Common myeloid progenitor, CD34-positive (primary cell): ENCODE results near the gene GFPT1.
A peak's percentile ranks its signal among the peaks of the same experiment; 100 is the strongest.

Experiments
- CTCF ChIA-PET: fragments of 350-600 bp; sonication (Branson Sonifier 250); formaldehyde crosslinking; loops from one replicate; lab custom pipeline; 2021; ENCODE audit warnings: antibody characterized with exemption; lab: Charles Lee
- POLR2A ChIA-PET: fragments of 350-600 bp; sonication (Branson Sonifier 250); formaldehyde crosslinking; loops from one replicate; lab custom pipeline; 2021; ENCODE audit warnings: antibody characterized with exemption; lab: Charles Lee
- DNase-seq, 3 donors: peaks; one replicate each; pipeline versions ENCODE4 v3.0.0 to v3.0.0-alpha.2; 2013
- H3K27ac ChIP-seq, 2 experiments: 1 replicate in 1 of 2; 2 replicates in 1 of 2; pipeline ENCODE4 v1.7.0; 2013; ENCODE audit warnings: inconsistent platforms in 2 of 2, low read length in 2 of 2, mild to moderate bottlenecking in 2 of 2, low read depth in 1 of 2, moderate library complexity in 1 of 2; ENCODE audit not compliant: severe bottlenecking in 2 of 2, insufficient read depth in 1 of 2, poor library complexity in 1 of 2
- H3K27me3 ChIP-seq, 5 experiments: replicated peaks in 2 of 5; 1 replicate in 3 of 5; 2 replicates in 2 of 5; pipeline versions ENCODE4 v1.6.1 to v1.7.0; 2013; ENCODE audit warnings: low read length in 4 of 5, mild to moderate bottlenecking in 2 of 5, moderate library complexity in 2 of 5, inconsistent platforms in 1 of 5; ENCODE audit not compliant: insufficient read depth in 5 of 5, control insufficient read depth in 4 of 5
- H3K36me3 ChIP-seq, 4 experiments: 1 replicate in 2 of 4; 2 replicates in 2 of 4; pipeline versions ENCODE4 v1.6.1 to v1.7.0; 2013; ENCODE audit warnings: low read length in 3 of 4, control low read depth in 1 of 4, mild to moderate bottlenecking in 1 of 4; ENCODE audit not compliant: control insufficient read depth in 4 of 4, insufficient read depth in 4 of 4
- H3K4me1 ChIP-seq, 4 experiments: 1 replicate in 3 of 4; 2 replicates in 1 of 4; pipeline versions ENCODE4 v1.6.1 to v1.7.1; 2013; ENCODE audit warnings: low read length in 3 of 4, mild to moderate bottlenecking in 3 of 4, control low read depth in 1 of 4, inconsistent platforms in 1 of 4, moderate library complexity in 1 of 4; ENCODE audit not compliant: control insufficient read depth in 4 of 4, insufficient read depth in 4 of 4; ENCODE audit errors: control extremely low read depth in 1 of 4
- H3K4me3 ChIP-seq, 7 experiments: 1 replicate in 4 of 7; 2 replicates in 3 of 7; pipeline versions ENCODE4 v1.5.1 to v1.7.0; 2013; ENCODE audit warnings: mild to moderate bottlenecking in 7 of 7, low read length in 6 of 7, moderate library complexity in 6 of 7, inconsistent platforms in 2 of 7, low read depth in 2 of 7, control low read depth in 1 of 7; ENCODE audit not compliant: insufficient read depth in 4 of 7, control insufficient read depth in 1 of 7; ENCODE audit errors: extremely low read depth in 1 of 7
- H3K9me3 ChIP-seq, 5 experiments: 1 replicate in 4 of 5; 2 replicates in 1 of 5; pipeline versions ENCODE4 v1.6.1 to v1.7.1; 2013; ENCODE audit warnings: low read length in 4 of 5, mild to moderate bottlenecking in 2 of 5, inconsistent platforms in 1 of 5, low read depth in 1 of 5, moderate library complexity in 1 of 5; ENCODE audit not compliant: control insufficient read depth in 4 of 5, insufficient read depth in 2 of 5; ENCODE audit errors: control extremely low read depth in 1 of 5
- WGBS: methylation state at CpG from one replicate; pipeline ENCODE4 v1.1.5; 2013; ENCODE audit not compliant: insufficient coverage; 5-methylcytosine and 5-hydroxymethylcytosine counted together

GFPT1 gene

DNA sequence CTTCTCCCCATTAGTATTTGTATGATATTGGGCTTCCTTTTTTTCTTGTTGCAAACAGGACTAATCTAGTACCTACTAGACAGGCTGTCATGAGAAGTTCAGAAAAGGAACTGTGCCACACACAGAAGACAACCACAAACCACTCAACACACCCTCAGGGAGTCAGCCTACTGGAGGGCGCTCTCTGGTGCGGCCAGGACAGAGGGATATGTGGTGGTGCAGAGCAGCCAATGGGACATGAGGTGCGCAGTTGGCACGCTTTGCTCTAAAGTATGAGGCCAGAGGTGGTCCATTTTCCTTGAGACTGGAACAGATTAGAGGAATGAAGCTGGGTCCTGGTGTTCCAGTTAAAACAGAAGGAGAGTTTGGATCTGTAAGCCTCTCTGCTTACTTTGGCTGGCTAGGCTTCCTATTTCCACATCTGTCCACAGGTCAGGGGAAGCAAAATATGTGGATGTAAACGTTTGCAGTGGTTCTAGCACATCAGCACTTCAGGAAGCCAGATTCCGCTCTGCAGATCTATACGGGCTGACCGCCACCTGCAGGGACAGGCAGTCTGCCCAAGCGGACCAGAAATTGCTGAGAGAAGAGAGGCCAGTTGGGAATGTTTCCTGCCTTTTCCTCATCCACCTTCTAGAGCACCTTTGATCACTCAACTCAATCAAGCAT, 114.1 kb downstream of the GFPT1 start:
- Histone ChIP-seq H3K27ac (no peak overlapping the region), H3K4me1 (peaks cover 0 to 18% (median 0%) of the 10 kb centered on the region in 4 experiments), H3K9me3 (no peaks in the 10 kb centered on the region), H3K36me3 (no peaks in the 10 kb centered on the region), H3K4me3 (no peak overlapping the region), H3K27me3 (peaks cover 0 to 2% (median 0%) of the 10 kb centered on the region in 5 experiments)
- 76% methylated on average over 7 of the region's 9 CpGs for WGBS
- ChIA-PET CTCF (no interaction called here), POLR2A (no interaction called here)
- DNase-seq, result peak in 2 of 3 donors; percentile 11 to 24

DNA sequence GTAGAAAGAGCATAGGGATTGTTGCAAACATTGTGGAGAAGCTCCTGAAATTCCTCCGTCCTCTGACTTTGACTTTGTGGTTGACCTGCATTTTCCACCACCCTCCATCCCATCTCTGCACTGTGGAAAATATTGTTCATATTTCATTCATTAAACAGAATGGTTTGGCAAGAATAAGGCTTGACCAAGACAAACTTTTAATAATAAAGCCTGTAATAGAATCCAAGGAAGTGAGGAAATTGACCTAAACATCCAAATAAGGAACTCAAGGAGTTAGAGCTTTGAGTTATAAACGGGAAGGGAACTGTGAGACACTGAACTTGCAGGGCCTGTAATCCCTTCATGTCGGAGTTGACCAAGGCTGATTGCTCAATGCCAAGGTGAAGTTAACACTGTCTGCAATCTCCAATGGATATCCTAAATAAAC, 115.2 kb downstream of the GFPT1 start:
- Histone ChIP-seq H3K36me3 (no peaks in the 10 kb centered on the region), H3K27me3 (peaks cover 0 to 2% (median 0%) of the 10 kb centered on the region in 5 experiments), H3K4me1 (peaks cover 0 to 18% (median 0%) of the 10 kb centered on the region in 4 experiments), H3K9me3 (no peaks in the 10 kb centered on the region), H3K27ac (no peak overlapping the region), H3K4me3 (no peak overlapping the region)
- ChIA-PET POLR2A (no interaction called here), CTCF (no interaction called here)
- DNase-seq, result no peak
- 86% methylated on average over 2 of the region's 3 CpGs for WGBS
